Right ventricle myocardium superior (tissue), 1 donor: ENCODE results near the gene OXA1L. TPM values are rescaled to one million over a fixed set of nuclear protein-coding genes. Genes with fewer than 3 reads are reported as not detected.
A peak's percentile ranks its signal among the peaks of the same experiment; 100 is the strongest.
"Not testable (repeated sequence)": the region's sequence is repeated elsewhere in the genome, so short reads cannot be mapped to it uniquely, and the experiment has no call there.

Experiments used
- ATAC-seq: fragments of 200-7000 bp; cut with Tn5 transposase; one replicate; pipeline ENCODE4 v1.9.1; 2020; ENCODE audit warnings: mild to moderate bottlenecking; ENCODE audit not compliant: poor library complexity
- DNase-seq: peaks from one replicate; pipeline ENCODE4 v3.0.0-alpha.2; 2020
- intact Hi-C: fragments of 100-400 bp; cut with DNase I; formaldehyde crosslinking; loops from one replicate; pipeline ENCODE4 v1.11.2; 2022
- total RNA-seq: library from RNA; stranded (reverse); fragmentation: NEBNext Ultra II Directional; extraction: Animal tissue kit (Norgen Biotek cat#: 25700); gene quantifications from one replicate; pipeline ENCODE4 v1.2.1, GENCODE V29; 2021
- donor health status: DM: no; HTN: yes; CAD: no; lungs with severe emphysema.

The OXA1L gene
- total RNA-seq, 1 donor from 2014 or later: 164 TPM

GRCh38 chr14:22793976-22794375 is 27.5 kb downstream of the OXA1L start:
- DNase-seq (no peak), ATAC-seq (no peak)
- intact Hi-C loops: no loop called here

DNA sequence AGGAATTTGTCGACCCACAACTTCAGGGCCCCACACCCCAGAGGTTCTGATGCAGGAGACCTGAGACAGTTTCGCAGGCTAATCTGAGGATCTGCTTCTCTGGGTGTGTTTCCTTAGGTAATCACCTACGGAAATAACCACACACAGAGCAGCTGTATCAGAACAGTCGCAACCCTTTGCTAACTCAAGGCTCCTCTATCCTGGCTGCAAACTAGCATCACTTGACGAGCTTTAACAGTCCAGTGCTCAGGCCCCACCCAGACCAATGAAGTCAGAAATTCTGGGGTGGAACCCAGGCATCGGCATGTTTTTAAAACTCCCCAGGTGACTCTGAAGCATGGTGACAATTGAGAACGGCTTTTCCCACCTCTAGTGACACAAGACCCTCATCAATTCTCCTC is 28.1 kb downstream of the OXA1L start:
- no peak for ATAC-seq
- DNase-seq: no peak
- intact Hi-C loops: no loop called here

GRCh38 chr14:22796087-22796707 is 29.7 kb downstream of the OXA1L start:
- DNase-seq (no peak), ATAC-seq (no peak)
- intact Hi-C loops: no loop called here

DNA sequence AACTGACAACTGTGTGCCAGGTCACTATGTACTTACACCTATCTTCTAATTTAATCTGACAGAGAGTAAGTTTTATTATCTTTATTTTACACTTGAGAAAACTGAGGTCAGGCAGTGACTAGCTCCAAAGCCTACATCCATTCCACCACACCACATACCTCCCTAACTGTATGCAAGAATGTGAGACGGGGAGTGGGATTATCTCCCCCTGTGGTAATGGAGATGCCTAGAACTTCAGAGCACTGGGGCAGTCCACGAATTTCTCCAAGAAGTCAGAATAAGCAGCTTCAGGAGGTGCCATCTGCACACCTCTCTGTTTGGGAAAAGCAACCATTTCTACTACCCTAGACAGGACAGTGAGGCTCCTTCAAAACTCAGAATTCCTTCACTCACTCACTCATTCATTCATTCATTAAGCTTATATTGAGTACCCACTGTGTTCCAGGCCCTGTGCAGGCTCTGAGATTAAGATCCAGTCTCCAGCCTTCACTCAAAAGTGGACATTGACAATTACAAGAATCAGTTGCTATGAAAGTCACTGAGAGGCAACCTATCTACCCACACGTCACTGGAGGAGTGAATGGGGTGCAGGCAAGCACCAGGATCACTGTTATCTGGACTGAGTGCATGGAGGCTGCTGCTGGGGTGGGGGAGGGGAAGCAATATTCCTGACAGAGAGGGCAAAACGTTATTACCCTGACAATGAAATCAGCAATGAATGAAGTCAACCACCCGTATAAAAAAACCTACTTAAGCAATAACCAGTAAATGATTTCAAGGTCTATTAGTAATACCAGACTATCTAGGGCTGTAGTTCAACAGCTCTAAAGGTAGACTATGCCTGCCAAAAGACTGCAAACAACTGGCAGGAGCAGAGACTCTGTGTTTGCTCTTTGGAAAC is 30.8 kb downstream of the OXA1L start:
- DNase-seq: no peak

GRCh38 chr14:22798528-22798927 is 32.0 kb downstream of the OXA1L start:
- ATAC-seq (peak; percentile 58), DNase-seq (no peak)
- intact Hi-C loops: no loop called here

More for the DNA sequence above, 30.8 kb downstream of the OXA1L start:
- ATAC-seq: no peak
- intact Hi-C loops: no loop called here

GRCh38 chr14:22800346-22800745 is 33.9 kb downstream of the OXA1L start:
- DNase-seq (no peak), ATAC-seq (no peak)
- intact Hi-C loops: no loop called here

- no peak for ATAC-seq
- intact Hi-C loops: no loop called here
Measured at GRCh38 chr14:22801716-22802115, 35.2 kb downstream of the OXA1L start.

GRCh38 chr14:22802860-22803686 is 36.6 kb downstream of the OXA1L start:
- ATAC-seq (no peak), DNase-seq (no peak)
- intact Hi-C loops: no loop called here

More at GRCh38 chr14:22801716-22802115, 35.2 kb downstream of the OXA1L start:
- no peak for DNase-seq

GRCh38 chr14:22803687-22803974 is 37.1 kb downstream of the OXA1L start:
- DNase-seq (no peak), ATAC-seq (no peak)
- intact Hi-C loops: no loop called here

- ATAC-seq, intact Hi-C loops, DNase-seq: not testable (repeated sequence)
Measured at GRCh38 chr14:22805235-22805634, 38.7 kb downstream of the OXA1L start.

DNA sequence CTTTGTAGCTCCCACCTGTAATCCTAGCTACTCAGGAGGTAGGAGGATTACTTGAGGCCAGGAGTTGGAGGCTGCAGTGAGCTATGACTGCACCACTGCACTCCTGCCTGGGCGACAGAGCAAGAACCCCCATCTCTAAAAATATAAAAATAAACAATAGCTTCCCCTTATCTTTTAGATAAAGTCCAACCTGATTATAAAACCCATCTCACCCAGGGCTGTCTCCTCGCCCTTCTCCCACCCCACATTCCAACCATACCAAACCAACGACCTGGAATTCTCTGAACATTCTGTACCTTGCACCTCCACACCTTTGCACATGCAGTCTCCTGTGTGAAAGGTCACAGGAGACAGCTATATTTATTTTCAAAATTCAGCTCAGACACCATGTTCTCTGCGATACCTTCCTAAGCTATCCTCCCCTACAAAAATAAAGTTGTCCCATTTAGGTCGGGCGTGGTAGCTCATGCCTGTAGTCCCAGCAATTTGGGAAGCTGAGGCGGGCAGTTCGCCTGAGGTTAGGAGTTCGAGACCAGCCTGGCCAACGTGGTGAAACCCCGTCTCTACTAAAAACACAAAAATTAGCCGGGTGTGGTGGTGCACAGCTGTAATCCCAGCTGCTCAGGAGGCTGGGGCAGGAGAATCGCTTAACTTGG is 41.1 kb downstream of the OXA1L start:
- ATAC-seq (no peak), DNase-seq (no peak)
- intact Hi-C loops: no loop called here

- ATAC-seq (no peak), DNase-seq (no peak)
- intact Hi-C loops: no loop called here
Measured at GRCh38 chr14:22808388-22809209, 42.1 kb downstream of the OXA1L start.

- ATAC-seq (peak; percentile 10), DNase-seq (no peak)
- intact Hi-C loops: loop anchor here (10.0 kb wide), 1 partner anchor 157 kb away; no protein-coding TSS in a partner anchor
Measured at GRCh38 chr14:22811722-22812121, 45.2 kb downstream of the OXA1L start.

GRCh38 chr14:22812744-22813143 is 46.3 kb downstream of the OXA1L start:
- DNase-seq (no peak), ATAC-seq (no peak)
- intact Hi-C loops: loop anchor here (10.0 kb wide), 1 partner anchor 158 kb away; no protein-coding TSS in a partner anchor

DNA sequence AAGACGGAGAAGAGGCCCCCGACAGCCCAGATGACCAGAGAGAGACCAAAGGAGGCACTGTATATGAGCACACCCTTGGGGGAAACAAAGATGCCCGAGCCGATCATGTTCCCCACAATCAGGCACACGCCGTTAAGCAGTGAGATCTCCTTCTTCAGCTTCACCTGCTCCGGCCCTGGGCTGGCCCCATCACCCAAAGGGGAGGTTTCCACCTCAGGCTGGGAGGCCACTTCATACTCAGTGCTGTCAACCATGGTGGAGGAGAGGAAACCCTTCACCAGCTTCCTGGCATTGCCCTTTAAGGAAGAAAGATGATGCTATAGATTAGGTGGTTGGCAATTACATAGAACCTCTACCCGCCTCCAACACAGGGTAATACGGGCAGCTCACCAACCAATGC is 46.7 kb downstream of the OXA1L start:
- intact Hi-C loops: loop anchor here (10.0 kb wide), 1 partner anchor 158 kb away; no protein-coding TSS in a partner anchor
- no peak for DNase-seq
- ATAC-seq: no peak

GRCh38 chr14:22814373-22814772 is 47.9 kb downstream of the OXA1L start:
- intact Hi-C loops: loop anchor here (10.0 kb wide), 1 partner anchor 160 kb away; no protein-coding TSS in a partner anchor
- no peak for ATAC-seq
- DNase-seq: no peak

DNA sequence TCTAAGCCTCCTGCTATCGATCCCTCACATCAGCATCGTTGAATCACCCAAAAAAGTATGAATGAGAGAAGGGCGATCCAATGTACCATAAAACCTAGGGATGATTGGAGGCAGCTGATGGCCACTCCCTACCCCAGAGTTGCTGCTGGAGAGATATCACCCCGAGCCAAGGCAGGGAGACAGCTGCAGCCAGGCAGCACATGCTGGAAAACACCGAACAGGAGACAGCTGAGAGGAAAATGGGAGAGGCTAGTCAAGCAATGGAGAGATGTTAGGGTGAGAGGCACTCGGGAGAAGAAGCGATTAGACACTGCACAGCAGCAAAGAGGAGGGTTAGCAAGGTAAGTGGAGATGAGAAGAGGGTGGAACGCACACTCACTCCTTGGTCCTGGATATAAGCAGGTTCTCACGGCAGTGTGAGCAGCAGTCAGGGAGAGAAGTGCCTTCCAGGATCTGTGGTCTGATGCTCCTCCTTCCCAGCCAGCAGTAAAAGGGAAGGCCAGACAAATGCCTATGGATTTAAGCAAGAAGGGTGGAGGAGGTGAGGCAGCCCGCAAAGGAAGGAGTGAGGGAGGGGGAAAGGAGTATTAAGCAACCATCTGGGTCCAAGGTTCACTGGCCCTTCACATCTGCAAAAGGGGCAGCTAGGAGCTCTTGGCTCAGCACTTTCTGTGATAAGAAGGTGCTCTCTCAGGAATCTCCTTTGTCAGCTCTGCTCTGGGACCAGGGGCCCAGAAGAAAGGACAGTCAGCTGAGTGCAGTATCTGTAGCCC is 48.6 kb downstream of the OXA1L start, which contains the start of gene SLC7A7:
TSS of gene SLC7A7 (minus strand) at position 495 of the 773 bp plus-strand sequence. CDS start 2,037 bp downstream, outside the sequence.
- intact Hi-C loops: loop anchor here (5.0 to 10.0 kb wide), 2 partner anchors 160 to 258 kb away; no protein-coding TSS in a partner anchor
- ATAC-seq: peak; percentile 42
- DNase-seq: no peak
